ENCODE results near the gene BAAT. TPM values are rescaled to one million over a fixed set of nuclear protein-coding genes. Genes with fewer than 3 reads are reported as not detected.

Gene BAAT
- total RNA-seq, 4 donors from 2014 or later = not detected

- TF ChIP-seq, protein P1, sequence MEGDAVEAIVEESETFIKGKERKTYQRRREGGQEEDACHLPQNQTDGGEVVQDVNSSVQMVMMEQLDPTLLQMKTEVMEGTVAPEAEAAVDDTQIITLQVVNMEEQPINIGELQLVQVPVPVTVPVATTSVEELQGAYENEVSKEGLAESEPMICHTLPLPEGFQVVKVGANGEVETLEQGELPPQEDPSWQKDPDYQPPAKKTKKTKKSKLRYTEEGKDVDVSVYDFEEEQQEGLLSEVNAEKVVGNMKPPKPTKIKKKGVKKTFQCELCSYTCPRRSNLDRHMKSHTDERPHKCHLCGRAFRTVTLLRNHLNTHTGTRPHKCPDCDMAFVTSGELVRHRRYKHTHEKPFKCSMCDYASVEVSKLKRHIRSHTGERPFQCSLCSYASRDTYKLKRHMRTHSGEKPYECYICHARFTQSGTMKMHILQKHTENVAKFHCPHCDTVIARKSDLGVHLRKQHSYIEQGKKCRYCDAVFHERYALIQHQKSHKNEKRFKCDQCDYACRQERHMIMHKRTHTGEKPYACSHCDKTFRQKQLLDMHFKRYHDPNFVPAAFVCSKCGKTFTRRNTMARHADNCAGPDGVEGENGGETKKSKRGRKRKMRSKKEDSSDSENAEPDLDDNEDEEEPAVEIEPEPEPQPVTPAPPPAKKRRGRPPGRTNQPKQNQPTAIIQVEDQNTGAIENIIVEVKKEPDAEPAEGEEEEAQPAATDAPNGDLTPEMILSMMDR (IDR thresholded peaks at IDR 0.05) = no peak
- no peak for TF ChIP-seq POLR2A (IDR thresholded peaks at IDR 0.05)
- Histone ChIP-seq H3K4me1 (no peaks in the 10 kb centered on the region), H3K9me3 (no peaks in the 10 kb centered on the region), H3K27me3 (peaks cover 0 to 4% (median 0%) of the 10 kb centered on the region in 4 donors), H3K27ac (no peak overlapping the region), H3K36me3 (no peaks in the 10 kb centered on the region), H3K4me3 (no peak overlapping the region)
- WGBS, 2 donors = 77 to 82% methylated on average over 3 of the region's 3 CpGs
- DNase-seq = no peak
- intact Hi-C loops (cut with DNase I) = no loop called here
These were observed 60.5 kb downstream of the BAAT start for GRCh38 chr9:101324245-101324804.

- no peaks in the 10 kb centered on the region for H3K9me3 ChIP-seq
These were observed 61.7 kb downstream of the BAAT start for GRCh38 chr9:101323129-101323528.

DNA sequence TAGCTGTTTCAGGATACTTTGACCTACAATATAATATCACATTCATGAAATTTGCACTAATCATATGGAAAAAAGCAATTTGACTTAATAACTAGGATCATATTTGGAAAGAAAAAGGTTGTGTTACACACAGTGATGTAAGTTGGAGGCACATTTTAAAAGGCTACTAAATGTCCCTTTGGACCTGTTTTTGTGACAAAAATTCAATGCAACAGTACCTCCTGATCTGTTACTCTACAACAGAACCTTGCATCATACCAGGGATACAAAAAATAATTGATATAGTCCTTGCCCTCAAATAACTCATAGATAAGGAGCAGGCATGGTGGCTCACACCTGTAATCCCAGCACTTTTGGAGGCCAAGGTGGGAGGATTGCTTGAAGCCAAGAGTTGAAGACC lies 67.1 kb downstream of the BAAT start:
- intact Hi-C loops (cut with DNase I) = no loop called here
- Histone ChIP-seq H3K27ac (no peak overlapping the region), H3K4me3 (no peak overlapping the region), H3K36me3 (no peaks in the 10 kb centered on the region), H3K4me1 (no peaks in the 10 kb centered on the region), H3K27me3 (peaks cover 0 to 4% (median 0%) of the 10 kb centered on the region in 4 donors), H3K9me3 (no peaks in the 10 kb centered on the region)
- no peak for TF ChIP-seq POLR2A (IDR thresholded peaks at IDR 0.05)
- TF ChIP-seq, protein P1 (IDR thresholded peaks at IDR 0.05) = no peak
- DNase-seq = no peak

More at GRCh38 chr9:101323129-101323528, 61.7 kb downstream of the BAAT start:
- H3K27me3 ChIP-seq = peaks cover 0 to 4% (median 0%) of the 10 kb centered on the region in 4 donors
- no peak overlapping the region for H3K27ac ChIP-seq
- no peak for DNase-seq
- no peaks in the 10 kb centered on the region for H3K4me1 ChIP-seq
- WGBS, 2 donors = 78 to 87% methylated on average over 3 of the region's 3 CpGs
- TF ChIP-seq, protein P1 (IDR thresholded peaks at IDR 0.05) = no peak
- no peak for TF ChIP-seq POLR2A (IDR thresholded peaks at IDR 0.05)
- no peaks in the 10 kb centered on the region for H3K36me3 ChIP-seq
- intact Hi-C loops (cut with DNase I) = no loop called here
- no peak overlapping the region for H3K4me3 ChIP-seq

DNA sequence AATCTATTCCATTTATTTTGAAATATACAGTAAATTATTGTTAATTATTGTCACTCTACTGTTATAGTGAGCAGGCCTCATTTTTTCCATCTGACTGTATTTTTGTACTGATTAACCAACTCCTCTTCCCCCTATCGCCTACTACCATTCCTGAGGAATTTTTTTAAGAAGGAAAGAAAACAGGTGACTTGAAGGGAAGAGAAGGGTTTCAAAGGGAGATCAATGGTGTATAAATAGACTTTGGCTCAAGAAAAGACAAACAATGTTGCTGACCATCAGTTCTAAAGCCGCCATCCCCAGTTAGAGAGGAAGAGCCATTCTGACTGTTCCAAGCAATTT lies 69.7 kb downstream of the BAAT start:
- Histone ChIP-seq H3K27me3 (peaks cover 0 to 5% (median 0%) of the 10 kb centered on the region in 4 donors), H3K9me3 (no peaks in the 10 kb centered on the region), H3K4me3 (no peak overlapping the region), H3K27ac (no peak overlapping the region), H3K36me3 (no peaks in the 10 kb centered on the region), H3K4me1 (no peaks in the 10 kb centered on the region)
- no peak for TF ChIP-seq POLR2A (IDR thresholded peaks at IDR 0.05)
- TF ChIP-seq, protein P1 (IDR thresholded peaks at IDR 0.05) = no peak
- DNase-seq = no peak
- intact Hi-C loops (cut with DNase I) = no loop called here
- 59 to 89% methylated on average over 2 of the region's 2 CpGs for WGBS, 2 donors

DNA sequence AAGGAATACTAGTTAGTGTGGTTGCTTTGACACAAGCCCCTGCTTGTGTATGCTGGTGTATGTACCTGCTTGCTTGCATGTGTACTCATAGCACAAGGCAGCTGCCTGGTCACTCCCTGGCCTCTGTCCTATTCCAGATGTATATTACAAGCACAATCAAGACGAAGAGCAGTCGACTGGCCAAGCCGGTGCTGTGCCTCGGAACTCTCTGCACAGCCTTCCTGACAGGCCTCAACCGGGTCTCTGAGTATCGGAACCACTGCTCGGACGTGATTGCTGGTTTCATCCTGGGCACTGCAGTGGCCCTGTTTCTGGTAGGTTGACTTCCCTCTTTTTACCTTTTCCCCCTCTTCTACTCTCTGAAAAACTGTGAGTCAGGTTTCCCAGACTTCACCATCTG lies 72.1 kb downstream of the BAAT start:
- intact Hi-C loops (cut with DNase I) = loop anchor here (5.0 kb wide), 1 partner anchor 600 kb away; no protein-coding TSS in a partner anchor
- 72 to 78% methylated on average over 8 of the region's 8 CpGs for WGBS, 2 donors

More for the DNA sequence above, 72.1 kb downstream of the BAAT start:
- Histone ChIP-seq H3K27me3 (peaks cover 0 to 7% (median 0%) of the 10 kb centered on the region in 4 donors), H3K36me3 (no peaks in the 10 kb centered on the region), H3K9me3 (no peaks in the 10 kb centered on the region), H3K27ac (no peak overlapping the region), H3K4me3 (no peak overlapping the region), H3K4me1 (peaks cover 0 to 8% (median 0%) of the 10 kb centered on the region in 3 donors)
- no peak for DNase-seq
- no peak for TF ChIP-seq POLR2A (IDR thresholded peaks at IDR 0.05)
- TF ChIP-seq, protein P1 (IDR thresholded peaks at IDR 0.05) = no peak

All from esophagus squamous epithelium (tissue), 5 donors.